Fibroblast of pulmonary artery (primary cell): Measurements from ENCODE around the gene ACSM2A.
"Not testable (repeated sequence)": the region's sequence is repeated elsewhere in the genome, so short reads cannot be mapped to it uniquely, and the experiment has no call there.

Experiments used
- DNase-seq: peaks from one replicate; pipeline ENCODE4 v3.0.0-alpha.2; 2010; ENCODE audit warnings: low read depth
- H3K4me3 ChIP-seq: replicated peaks from 2 replicates; pipeline ENCODE4 v1.5.1; 2011; ENCODE audit warnings: low read depth, mild to moderate bottlenecking, control low read depth, low read length, moderate library complexity
- CTCF ChIP-seq: IDR thresholded peaks from 2 replicates; pipeline ENCODE4 v1.5.1; 2011; ENCODE audit warnings: mild to moderate bottlenecking, control low read depth, low read length, inconsistent platforms; ENCODE audit errors: missing control alignments

ACSM2A gene

GRCh38 chr16:20510323-20510722, 59.0 kb downstream of the ACSM2A start:
- TF ChIP-seq CTCF = no peak
- no peak for DNase-seq
- no peak overlapping the region for H3K4me3 ChIP-seq

GRCh38 chr16:20515688-20516090, 64.4 kb downstream of the ACSM2A start:
- no peak for DNase-seq
- H3K4me3 ChIP-seq = no peak overlapping the region
- TF ChIP-seq CTCF = no peak

- TF ChIP-seq CTCF = no peak
- DNase-seq = no peak
- no peak overlapping the region for H3K4me3 ChIP-seq
Measured at GRCh38 chr16:20517149-20517548, 65.8 kb downstream of the ACSM2A start.

GRCh38 chr16:20519231-20519630, 67.9 kb downstream of the ACSM2A start:
- DNase-seq = no peak
- H3K4me3 ChIP-seq = no peak overlapping the region
- TF ChIP-seq CTCF = no peak

GRCh38 chr16:20520103-20520502, 68.8 kb downstream of the ACSM2A start:
- no peak overlapping the region for H3K4me3 ChIP-seq
- TF ChIP-seq CTCF = no peak

GRCh38 chr16:20531795-20532194, 80.5 kb downstream of the ACSM2A start:
- DNase-seq, H3K4me3 ChIP-seq: not testable (repeated sequence)

More at GRCh38 chr16:20520103-20520502, 68.8 kb downstream of the ACSM2A start:
- DNase-seq = no peak

- not testable (repeated sequence) for H3K4me3 ChIP-seq, DNase-seq
Measured at GRCh38 chr16:20532284-20532792, 81.0 kb downstream of the ACSM2A start.

GRCh38 chr16:20536669-20537068, 85.3 kb downstream of the ACSM2A start:
- DNase-seq = not testable (repeated sequence)

More at GRCh38 chr16:20536669-20537068, 85.3 kb downstream of the ACSM2A start:
- H3K4me3 ChIP-seq = not testable (repeated sequence)
